ENCODE results near the gene PER2. TPM values are rescaled to one million over a fixed set of nuclear protein-coding genes. Genes with fewer than 3 reads are reported as not detected.

Gene PER2
- total and polyA plus RNA-seq, 9 of the 15 experiments (the other 6 are each of a cell fraction or from before 2014, with no cell fraction given) = 1.1 to 10.3 (median 2.9) TPM

GRCh38 chr2:238256111-238256510 lies 32.3 kb downstream of the PER2 start:
- H3K36me3 ChIP-seq (ENCODE audit: control insufficient read depth, insufficient read depth, low read length) = peaks cover 45% of the 10 kb centered on the region; the same call in 2 of the 3 replicates
- no peak overlapping the region for H3K4me2 ChIP-seq (ENCODE audit: insufficient read depth, low read length)
- no peaks in the 10 kb centered on the region for H3K79me2 ChIP-seq (ENCODE audit: control insufficient read depth, insufficient read depth, low read length)
- no peaks in the 10 kb centered on the region for H3K9me1 ChIP-seq (ENCODE audit: control insufficient read depth, insufficient read depth, low read length)
- H3K4me1 ChIP-seq (replicated peaks in 1 of 2; ENCODE audit: control insufficient read depth in 2 of 2, insufficient read depth in 2 of 2, low read length in 2 of 2) = peaks cover 0 to 5% of the 10 kb centered on the region in 2 experiments; a peak in 2 of 5 replicates
- no peak overlapping the region; the same call in 1 of the 2 replicates for H2AFZ ChIP-seq (ENCODE audit: low read depth, low read length)
- 100% methylated on average over 3 of the region's 6 CpGs for WGBS (ENCODE audit: insufficient coverage, low coverage, missing lambda C conversion rate)
- intact Hi-C loops (cut with micrococcal nuclease) (no loop called here), in situ Hi-C loops (cut with MboI) (loop anchor here (25.0 kb wide), 1 partner anchor 394 kb away; the partner anchor contains the start of gene RAMP1)
- FAIRE-seq (no peak), DNase-seq (ENCODE audit: extremely low read depth in 1 of 4, low spot score in 3 of 4) (no peak), ATAC-seq (no peak)
- H4K20me1 ChIP-seq (replicated peaks; ENCODE audit: control insufficient read depth, insufficient read depth, low read length) = no peaks in the 10 kb centered on the region
- CTCF ChIA-PET (ENCODE audit: low intra/inter-chr PET ratio) = no interaction called here
- POLR2A ChIA-PET = interaction anchor here (0.6 kb wide), 1 partner anchor 457 kb away, joined by 4 read pairs; no protein-coding TSS in a partner anchor
- H3K27ac ChIP-seq (ENCODE audit: extremely low read depth, low read depth, low read length) = no peak overlapping the region
- no peak for TF ChIP-seq BCL6 (CRISPR knock-in tag; IDR thresholded peaks at IDR 0.05)
- TF ChIP-seq RHOXF2B (CRISPR knock-in tag; conservative IDR thresholded peaks at IDR 0.05) = no peak
- TF ChIP-seq TCF15 (CRISPR knock-in tag; IDR thresholded peaks at IDR 0.05) = no peak
- TF ChIP-seq SIN3B (IDR thresholded peaks at IDR 0.05; ENCODE audit: low read depth) = no peak
- no peak for TF ChIP-seq ZNF124 (CRISPR knock-in tag; IDR thresholded peaks at IDR 0.05)
- TF ChIP-seq PHB (CRISPR knock-in tag; IDR thresholded peaks at IDR 0.05) = no peak
- no peak for TF ChIP-seq NFYB (IDR thresholded peaks at IDR 0.05; ENCODE audit: extremely low read depth, insufficient read length)
- TF ChIP-seq, protein P1, sequence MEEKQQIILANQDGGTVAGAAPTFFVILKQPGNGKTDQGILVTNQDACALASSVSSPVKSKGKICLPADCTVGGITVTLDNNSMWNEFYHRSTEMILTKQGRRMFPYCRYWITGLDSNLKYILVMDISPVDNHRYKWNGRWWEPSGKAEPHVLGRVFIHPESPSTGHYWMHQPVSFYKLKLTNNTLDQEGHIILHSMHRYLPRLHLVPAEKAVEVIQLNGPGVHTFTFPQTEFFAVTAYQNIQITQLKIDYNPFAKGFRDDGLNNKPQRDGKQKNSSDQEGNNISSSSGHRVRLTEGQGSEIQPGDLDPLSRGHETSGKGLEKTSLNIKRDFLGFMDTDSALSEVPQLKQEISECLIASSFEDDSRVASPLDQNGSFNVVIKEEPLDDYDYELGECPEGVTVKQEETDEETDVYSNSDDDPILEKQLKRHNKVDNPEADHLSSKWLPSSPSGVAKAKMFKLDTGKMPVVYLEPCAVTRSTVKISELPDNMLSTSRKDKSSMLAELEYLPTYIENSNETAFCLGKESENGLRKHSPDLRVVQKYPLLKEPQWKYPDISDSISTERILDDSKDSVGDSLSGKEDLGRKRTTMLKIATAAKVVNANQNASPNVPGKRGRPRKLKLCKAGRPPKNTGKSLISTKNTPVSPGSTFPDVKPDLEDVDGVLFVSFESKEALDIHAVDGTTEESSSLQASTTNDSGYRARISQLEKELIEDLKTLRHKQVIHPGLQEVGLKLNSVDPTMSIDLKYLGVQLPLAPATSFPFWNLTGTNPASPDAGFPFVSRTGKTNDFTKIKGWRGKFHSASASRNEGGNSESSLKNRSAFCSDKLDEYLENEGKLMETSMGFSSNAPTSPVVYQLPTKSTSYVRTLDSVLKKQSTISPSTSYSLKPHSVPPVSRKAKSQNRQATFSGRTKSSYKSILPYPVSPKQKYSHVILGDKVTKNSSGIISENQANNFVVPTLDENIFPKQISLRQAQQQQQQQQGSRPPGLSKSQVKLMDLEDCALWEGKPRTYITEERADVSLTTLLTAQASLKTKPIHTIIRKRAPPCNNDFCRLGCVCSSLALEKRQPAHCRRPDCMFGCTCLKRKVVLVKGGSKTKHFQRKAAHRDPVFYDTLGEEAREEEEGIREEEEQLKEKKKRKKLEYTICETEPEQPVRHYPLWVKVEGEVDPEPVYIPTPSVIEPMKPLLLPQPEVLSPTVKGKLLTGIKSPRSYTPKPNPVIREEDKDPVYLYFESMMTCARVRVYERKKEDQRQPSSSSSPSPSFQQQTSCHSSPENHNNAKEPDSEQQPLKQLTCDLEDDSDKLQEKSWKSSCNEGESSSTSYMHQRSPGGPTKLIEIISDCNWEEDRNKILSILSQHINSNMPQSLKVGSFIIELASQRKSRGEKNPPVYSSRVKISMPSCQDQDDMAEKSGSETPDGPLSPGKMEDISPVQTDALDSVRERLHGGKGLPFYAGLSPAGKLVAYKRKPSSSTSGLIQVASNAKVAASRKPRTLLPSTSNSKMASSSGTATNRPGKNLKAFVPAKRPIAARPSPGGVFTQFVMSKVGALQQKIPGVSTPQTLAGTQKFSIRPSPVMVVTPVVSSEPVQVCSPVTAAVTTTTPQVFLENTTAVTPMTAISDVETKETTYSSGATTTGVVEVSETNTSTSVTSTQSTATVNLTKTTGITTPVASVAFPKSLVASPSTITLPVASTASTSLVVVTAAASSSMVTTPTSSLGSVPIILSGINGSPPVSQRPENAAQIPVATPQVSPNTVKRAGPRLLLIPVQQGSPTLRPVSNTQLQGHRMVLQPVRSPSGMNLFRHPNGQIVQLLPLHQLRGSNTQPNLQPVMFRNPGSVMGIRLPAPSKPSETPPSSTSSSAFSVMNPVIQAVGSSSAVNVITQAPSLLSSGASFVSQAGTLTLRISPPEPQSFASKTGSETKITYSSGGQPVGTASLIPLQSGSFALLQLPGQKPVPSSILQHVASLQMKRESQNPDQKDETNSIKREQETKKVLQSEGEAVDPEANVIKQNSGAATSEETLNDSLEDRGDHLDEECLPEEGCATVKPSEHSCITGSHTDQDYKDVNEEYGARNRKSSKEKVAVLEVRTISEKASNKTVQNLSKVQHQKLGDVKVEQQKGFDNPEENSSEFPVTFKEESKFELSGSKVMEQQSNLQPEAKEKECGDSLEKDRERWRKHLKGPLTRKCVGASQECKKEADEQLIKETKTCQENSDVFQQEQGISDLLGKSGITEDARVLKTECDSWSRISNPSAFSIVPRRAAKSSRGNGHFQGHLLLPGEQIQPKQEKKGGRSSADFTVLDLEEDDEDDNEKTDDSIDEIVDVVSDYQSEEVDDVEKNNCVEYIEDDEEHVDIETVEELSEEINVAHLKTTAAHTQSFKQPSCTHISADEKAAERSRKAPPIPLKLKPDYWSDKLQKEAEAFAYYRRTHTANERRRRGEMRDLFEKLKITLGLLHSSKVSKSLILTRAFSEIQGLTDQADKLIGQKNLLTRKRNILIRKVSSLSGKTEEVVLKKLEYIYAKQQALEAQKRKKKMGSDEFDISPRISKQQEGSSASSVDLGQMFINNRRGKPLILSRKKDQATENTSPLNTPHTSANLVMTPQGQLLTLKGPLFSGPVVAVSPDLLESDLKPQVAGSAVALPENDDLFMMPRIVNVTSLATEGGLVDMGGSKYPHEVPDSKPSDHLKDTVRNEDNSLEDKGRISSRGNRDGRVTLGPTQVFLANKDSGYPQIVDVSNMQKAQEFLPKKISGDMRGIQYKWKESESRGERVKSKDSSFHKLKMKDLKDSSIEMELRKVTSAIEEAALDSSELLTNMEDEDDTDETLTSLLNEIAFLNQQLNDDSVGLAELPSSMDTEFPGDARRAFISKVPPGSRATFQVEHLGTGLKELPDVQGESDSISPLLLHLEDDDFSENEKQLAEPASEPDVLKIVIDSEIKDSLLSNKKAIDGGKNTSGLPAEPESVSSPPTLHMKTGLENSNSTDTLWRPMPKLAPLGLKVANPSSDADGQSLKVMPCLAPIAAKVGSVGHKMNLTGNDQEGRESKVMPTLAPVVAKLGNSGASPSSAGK (IDR thresholded peaks at IDR 0.05) = no peak
- H3K4me3 ChIP-seq = no peak overlapping the region
- H3K9ac ChIP-seq (ENCODE audit: insufficient read depth in 1 of 2, low read depth in 2 of 2, low read length in 2 of 2) = no peak overlapping the region
- no peaks in the 10 kb centered on the region for H3K27me3 ChIP-seq (ENCODE audit: control insufficient read depth in 2 of 2, insufficient read depth in 2 of 2, low read length in 2 of 2)
- no peaks in the 10 kb centered on the region for H3K9me3 ChIP-seq (replicated peaks; ENCODE audit: control insufficient read depth, insufficient read depth, low read depth, low read length)
- no TSS peak for BruUV-seq (replicated peaks)

Measured in K562 (cell line).